Osteoblast (primary cell): Measurements from ENCODE around the gene ATG2B. TPM values are rescaled to one million over a fixed set of nuclear protein-coding genes. Genes with fewer than 3 reads are reported as not detected.
A peak's percentile ranks its signal among the peaks of the same experiment; 100 is the strongest.

Source experiments
- DNase-seq: peaks from one replicate; pipeline ENCODE4 v3.0.0; 2011; ENCODE audit warnings: low spot score, mixed read lengths; ENCODE audit not compliant: insufficient read length; ENCODE audit errors: missing footprints
- H2AFZ ChIP-seq: 2 replicates; pipeline ENCODE4 v1.6.0; 2011; ENCODE audit warnings: mild to moderate bottlenecking, low read length
- H3K27ac ChIP-seq: 2 replicates; pipeline ENCODE4 v1.5.1; 2011; ENCODE audit warnings: mild to moderate bottlenecking, low read depth, low read length, moderate library complexity
- H3K27me3 ChIP-seq: 2 replicates; pipeline ENCODE4 v1.6.0; 2012; ENCODE audit warnings: mild to moderate bottlenecking, control low read depth, inconsistent platforms, low read length, moderate library complexity; ENCODE audit not compliant: insufficient read depth
- H3K36me3 ChIP-seq: 2 replicates; pipeline ENCODE4 v1.5.1; 2011; ENCODE audit warnings: mild to moderate bottlenecking, low read length, control low read depth, moderate library complexity; ENCODE audit not compliant: insufficient read depth
- H3K4me1 ChIP-seq: 2 replicates; pipeline ENCODE4 v1.5.1; 2011; ENCODE audit warnings: mild to moderate bottlenecking, low read length, control low read depth, moderate library complexity; ENCODE audit not compliant: insufficient read depth
- H3K4me2 ChIP-seq: 2 replicates; pipeline ENCODE4 v1.6.0; 2011; ENCODE audit warnings: mild to moderate bottlenecking, low read length; ENCODE audit not compliant: insufficient read depth
- H3K4me3 ChIP-seq: fragments of 200-600 bp; sonication (generic); 3 replicates; pipeline ENCODE4 v1.5.1; 2012; ENCODE audit warnings: mild to moderate bottlenecking, low read length, inconsistent platforms; ENCODE audit not compliant: insufficient read depth
- H3K79me2 ChIP-seq: 2 replicates; pipeline ENCODE4 v1.6.0; 2012; ENCODE audit warnings: mild to moderate bottlenecking, low read length, control low read depth, inconsistent platforms; ENCODE audit not compliant: insufficient read depth
- H3K9me3 ChIP-seq: 2 replicates; pipeline ENCODE4 v1.5.1; 2011; ENCODE audit warnings: low read depth, low read length, control low read depth
- H4K20me1 ChIP-seq: 2 replicates; pipeline ENCODE4 v1.6.0; 2012; ENCODE audit warnings: mild to moderate bottlenecking, low read length, control low read depth; ENCODE audit not compliant: insufficient read depth
- CTCF ChIP-seq: IDR thresholded peaks from 2 replicates; pipeline ENCODE4 v1.5.1; 2011; ENCODE audit warnings: mild to moderate bottlenecking, low read depth, low read length, moderate library complexity; ENCODE audit errors: extremely low read depth
- total RNA-seq: library from RNA; depleted of rRNA; stranded (reverse); fragments of >200 nt; gene quantifications from 2 replicates; pipeline ENCODE4 v1.2.3, GENCODE V29; 2012

ATG2B gene
- total RNA-seq, 1 donor: 35.1 TPM

- no peaks in the 10 kb centered on the region for H4K20me1 ChIP-seq
- no peak for DNase-seq
- no peak for TF ChIP-seq CTCF
Measured at GRCh38 chr14:96299441-96299840, 63.7 kb downstream of the ATG2B start.

GRCh38 chr14:96297997-96298515 lies 65.1 kb downstream of the ATG2B start:
- Histone ChIP-seq H3K9me3 (no peaks in the 10 kb centered on the region), H3K27ac (no peak overlapping the region), H3K4me1 (no peaks in the 10 kb centered on the region), H2AFZ (no peak overlapping the region), H3K27me3 (no peaks in the 10 kb centered on the region), H4K20me1 (no peaks in the 10 kb centered on the region), H3K4me2 (no peak overlapping the region), H3K4me3 (no peak overlapping the region), H3K79me2 (no peaks in the 10 kb centered on the region), H3K36me3 (peaks cover 11% of the 10 kb centered on the region)
- no peak for TF ChIP-seq CTCF
- DNase-seq: no peak

More at GRCh38 chr14:96299441-96299840, 63.7 kb downstream of the ATG2B start:
- Histone ChIP-seq H3K27me3 (no peaks in the 10 kb centered on the region), H3K4me2 (no peak overlapping the region), H3K36me3 (peaks cover 12% of the 10 kb centered on the region), H3K27ac (no peak overlapping the region), H3K4me1 (no peaks in the 10 kb centered on the region), H3K4me3 (no peak overlapping the region), H2AFZ (no peak overlapping the region), H3K79me2 (no peaks in the 10 kb centered on the region), H3K9me3 (no peaks in the 10 kb centered on the region)

- no peaks in the 10 kb centered on the region for H3K27me3 ChIP-seq
- peak; percentile 64 for TF ChIP-seq CTCF
- no peak overlapping the region for H2AFZ ChIP-seq
- no peaks in the 10 kb centered on the region for H4K20me1 ChIP-seq
- DNase-seq: peak; percentile 35
- H3K4me3 ChIP-seq: no peak overlapping the region
- H3K27ac ChIP-seq: no peak overlapping the region
- no peaks in the 10 kb centered on the region for H3K9me3 ChIP-seq
- H3K79me2 ChIP-seq: no peaks in the 10 kb centered on the region
- no peaks in the 10 kb centered on the region for H3K4me1 ChIP-seq
- peaks cover 6% of the 10 kb centered on the region for H3K36me3 ChIP-seq
- no peak overlapping the region for H3K4me2 ChIP-seq
Measured at GRCh38 chr14:96297000-96297399, 66.1 kb downstream of the ATG2B start.

- Histone ChIP-seq H3K4me3 (no peak overlapping the region), H3K79me2 (no peaks in the 10 kb centered on the region), H3K4me1 (no peaks in the 10 kb centered on the region), H3K4me2 (no peak overlapping the region), H4K20me1 (no peaks in the 10 kb centered on the region), H3K27me3 (no peaks in the 10 kb centered on the region), H3K36me3 (peaks cover 22% of the 10 kb centered on the region), H2AFZ (no peak overlapping the region), H3K9me3 (no peaks in the 10 kb centered on the region), H3K27ac (no peak overlapping the region)
- TF ChIP-seq CTCF: no peak
- no peak for DNase-seq
Measured at GRCh38 chr14:96294246-96294645, 68.9 kb downstream of the ATG2B start.
